Measurements from ENCODE around the gene CDC42EP5.
"Not testable (repeated sequence)": the region's sequence is repeated elsewhere in the genome, so short reads cannot be mapped to it uniquely, and the experiment has no call there.

Gene CDC42EP5

DNA sequence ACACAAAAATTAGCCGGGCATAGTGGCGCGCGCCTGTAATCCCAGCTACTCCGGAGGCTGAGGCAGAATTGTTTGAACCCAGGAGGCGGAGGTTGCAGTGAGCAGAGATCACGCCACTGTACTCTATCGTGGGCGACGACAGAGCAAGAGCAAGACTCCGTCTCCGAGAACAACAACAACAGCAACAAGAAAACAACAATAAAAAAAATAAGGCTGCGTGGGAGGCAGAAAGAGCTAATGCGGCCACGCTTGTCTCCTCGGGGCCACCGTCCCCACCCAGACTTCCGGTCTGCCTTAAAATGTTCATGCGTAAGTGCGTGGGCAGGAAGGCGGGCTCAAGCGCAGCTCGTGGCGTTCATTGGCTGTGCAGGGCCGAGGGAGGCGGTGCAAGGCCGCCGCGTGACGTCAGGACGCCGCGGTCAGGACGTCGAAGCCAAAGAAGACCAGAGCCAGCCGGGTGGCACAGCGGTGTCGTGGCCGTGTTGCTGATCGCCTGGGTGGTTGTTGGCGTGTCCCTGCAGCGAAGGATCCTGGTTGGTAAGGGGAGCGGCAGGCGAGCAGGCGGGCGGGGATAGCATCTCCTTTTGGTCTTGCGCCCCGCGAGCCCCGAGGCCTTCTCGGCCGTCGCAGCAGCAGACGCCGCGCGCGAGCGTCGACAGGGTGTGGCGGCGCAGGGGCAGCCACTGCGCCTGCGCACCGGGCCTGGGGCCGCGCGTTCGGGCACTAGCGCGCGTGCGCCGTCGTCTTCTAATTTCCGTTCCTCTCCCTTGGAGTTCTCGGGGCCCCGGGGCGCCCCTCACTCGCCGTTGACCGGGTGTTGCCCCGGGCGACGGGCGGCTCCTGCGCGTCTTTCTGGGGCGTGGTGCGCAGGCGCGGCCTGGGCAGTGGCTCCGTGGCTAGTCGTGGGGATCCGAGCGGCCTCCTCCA is 24.1 kb downstream of the CDC42EP5 start, which contains the start of gene LENG8:
Gene LENG8, plus strand, starts transcription at position 426 of the 927 bp plus-strand sequence. CDS start 2,146 bp downstream, outside the sequence.
- Histone ChIP-seq H3K27me3 (no peaks in the 10 kb centered on the region), H3K4me1 (peaks cover 35 to 60% (median 41%) of the 10 kb centered on the region in 10 experiments), H3K36me3 (peaks cover 49 to 68% (median 59%) of the 10 kb centered on the region in 11 experiments), H3K4me2 (peak within 1 kb of the TSS; percentile 94 to 99 (median 97)), H3K9ac (peak within 1 kb of the TSS; percentile 92 to 99 (median 95)), H3K4me3 (peak within 1 kb of the TSS; percentile 79 to 94 (median 90)), H4K20me1 (peaks cover 47 to 53% (median 47%) of the 10 kb centered on the region in 11 experiments), H3K9me3 (replicated peaks in 1 of 11) (no peaks in the 10 kb centered on the region), H3K27ac (peak within 1 kb of the TSS; percentile 94 to 99 (median 95))
- TF ChIP-seq Cebpa-rat (IDR thresholded peaks at IDR 0.05), result no peak

DNA sequence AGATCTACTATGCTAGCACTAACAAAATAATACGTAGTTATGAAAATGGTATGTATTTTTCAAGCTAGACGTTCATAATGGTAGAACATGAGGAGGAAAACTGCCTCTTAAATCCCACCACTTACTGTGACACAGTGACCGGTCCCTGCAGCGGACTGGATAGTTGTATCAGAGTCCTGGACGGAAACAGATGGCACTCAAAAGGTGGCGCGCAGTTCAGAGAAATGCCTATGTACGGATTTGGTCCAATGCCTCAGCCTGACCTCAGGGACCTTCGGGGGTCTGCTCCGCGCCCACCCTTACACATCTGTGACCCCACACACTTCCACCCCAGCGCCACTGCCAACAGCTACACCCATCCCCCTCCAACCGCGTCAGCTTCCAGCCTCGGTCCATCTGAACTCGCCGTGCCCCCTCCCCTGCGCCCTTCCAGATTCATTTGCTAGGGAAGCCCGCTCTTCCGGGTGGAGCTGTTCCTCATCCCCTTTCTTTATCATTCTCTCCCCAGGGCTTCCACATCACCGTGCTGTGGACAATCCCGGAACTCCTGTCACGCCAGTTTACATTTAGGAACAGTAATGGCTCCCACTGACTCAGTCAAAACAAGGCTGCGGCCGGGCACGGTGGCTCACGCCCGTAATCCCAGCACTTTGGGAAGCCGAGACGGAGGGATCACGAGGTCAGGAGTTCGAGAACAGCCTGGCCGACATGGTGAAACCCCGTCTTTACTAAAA is 24.9 kb downstream of the CDC42EP5 start:
- H3K4me1 ChIP-seq, result peaks cover 35 to 55% (median 41%) of the 10 kb centered on the region in 10 experiments
- H3K4me3 ChIP-seq, result peak overlapping the region; percentile 79 to 94 (median 90)
- no peaks in the 10 kb centered on the region for H3K27me3 ChIP-seq
- H3K9ac ChIP-seq, result peak overlapping the region; percentile 92 to 99 (median 95)
- H3K4me2 ChIP-seq, result peak overlapping the region; percentile 90 to 99 (median 97)
- peaks cover 38 to 45% (median 39%) of the 10 kb centered on the region in 11 experiments for H4K20me1 ChIP-seq
- H3K9me3 ChIP-seq (replicated peaks in 1 of 11), result no peaks in the 10 kb centered on the region
- H3K36me3 ChIP-seq, result peaks cover 43 to 66% (median 56%) of the 10 kb centered on the region in 11 experiments
- no peak for TF ChIP-seq Cebpa-rat (IDR thresholded peaks at IDR 0.05)
- peak overlapping the region; percentile 94 to 99 (median 95) for H3K27ac ChIP-seq

DNA sequence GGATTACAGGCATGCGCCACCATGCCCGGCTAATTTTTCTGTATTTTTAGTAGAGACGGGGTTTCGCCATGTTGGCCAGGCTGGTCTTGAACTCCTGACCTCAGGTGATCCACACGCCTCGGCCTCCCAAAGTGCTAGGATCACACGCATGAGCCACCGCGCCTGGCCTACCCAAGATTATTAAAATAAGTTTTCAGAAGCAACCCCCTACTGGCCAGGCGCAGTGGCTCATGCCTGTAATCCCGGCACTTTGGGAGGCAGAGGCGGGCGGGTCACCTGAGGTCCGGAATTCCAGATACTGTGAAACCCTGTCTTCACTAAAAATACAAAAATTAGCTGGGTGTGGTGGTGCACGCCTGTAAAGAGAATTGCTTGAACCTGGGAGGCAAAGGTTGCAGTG is 26.7 kb downstream of the CDC42EP5 start:
- H3K4me3 ChIP-seq, result peak overlapping the region in 3 of 10 experiments; percentile 4 to 94 (median 79); a peak in 2 of 20 replicates
- peak overlapping the region; percentile 90 to 99 (median 97); a peak in 20 of 22 replicates for H3K4me2 ChIP-seq
- peaks cover 28 to 38% (median 35%) of the 10 kb centered on the region in 10 experiments for H3K4me1 ChIP-seq
- H3K9ac ChIP-seq, result peak overlapping the region in 9 of 11 experiments; percentile 2 to 99 (median 96); a peak in 8 of 22 replicates
- H3K36me3 ChIP-seq, result peaks cover 31 to 62% (median 47%) of the 10 kb centered on the region in 11 experiments
- H4K20me1 ChIP-seq, result peaks cover 20 to 26% (median 22%) of the 10 kb centered on the region in 11 experiments
- not testable (repeated sequence) for H3K27me3 ChIP-seq; H3K9me3 ChIP-seq (replicated peaks in 1 of 11); H3K27ac ChIP-seq

DNA sequence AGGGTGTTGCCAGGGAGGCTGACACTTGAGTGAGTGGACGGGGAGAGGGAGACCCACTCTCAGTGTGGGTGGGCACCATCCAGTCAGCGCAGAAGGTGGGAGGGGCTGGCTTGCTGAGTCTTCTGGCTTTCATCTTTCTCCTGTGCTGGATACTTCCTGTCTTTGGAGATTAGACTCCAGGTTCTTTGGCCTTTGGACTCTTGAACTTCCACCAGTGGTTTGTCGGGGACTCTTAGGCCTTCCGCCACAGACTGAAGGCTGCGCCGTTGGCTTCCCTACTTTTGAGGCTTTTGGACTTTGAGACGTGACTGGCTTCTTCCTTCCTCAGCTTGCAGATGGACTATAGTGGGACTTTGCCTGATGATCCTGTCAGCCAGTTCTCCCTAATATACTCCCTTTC is 28.4 kb downstream of the CDC42EP5 start:
- no peaks in the 10 kb centered on the region for H3K9me3 ChIP-seq (replicated peaks in 1 of 11)
- no peak for TF ChIP-seq Cebpa-rat (IDR thresholded peaks at IDR 0.05)
- H3K36me3 ChIP-seq, result peaks cover 33 to 67% (median 37%) of the 10 kb centered on the region in 11 experiments
- no peak overlapping the region; a peak in 1 of 22 replicates for H3K9ac ChIP-seq
- no peak overlapping the region for H3K27ac ChIP-seq
- H3K4me1 ChIP-seq, result peaks cover 14 to 28% (median 22%) of the 10 kb centered on the region in 10 experiments
- H4K20me1 ChIP-seq, result peaks cover 4 to 26% (median 9%) of the 10 kb centered on the region in 11 experiments; a peak in 20 of 22 replicates
- no peaks in the 10 kb centered on the region for H3K27me3 ChIP-seq
- no peak overlapping the region for H3K4me3 ChIP-seq
- no peak overlapping the region for H3K4me2 ChIP-seq

DNA sequence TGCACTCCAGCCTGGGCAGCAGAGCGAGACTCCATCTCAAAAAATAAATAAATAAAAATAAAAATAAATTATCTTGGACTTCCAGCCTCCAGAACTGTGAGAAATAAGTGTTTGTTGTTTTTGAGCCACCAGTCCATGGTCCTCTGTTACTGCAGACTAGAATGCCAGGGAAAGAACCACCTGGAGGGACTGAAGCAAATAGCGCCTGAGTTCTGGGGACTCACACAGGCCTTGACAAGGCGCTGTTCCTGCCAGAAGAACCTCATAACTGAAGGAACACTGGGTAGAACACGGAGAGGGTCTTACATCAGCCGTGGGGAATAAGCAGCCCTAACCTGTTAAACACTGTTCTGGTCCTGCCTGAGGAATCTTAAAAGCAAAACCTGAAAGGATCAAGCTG is 32.5 kb downstream of the CDC42EP5 start:
- Histone ChIP-seq H4K20me1 (peaks cover 0 to 54% (median 20%) of the 10 kb centered on the region in 11 experiments; a peak in 16 of 22 replicates), H3K27ac (no peak overlapping the region), H3K4me2 (no peak overlapping the region), H3K27me3 (no peaks in the 10 kb centered on the region), H3K36me3 (peaks cover 25 to 62% (median 31%) of the 10 kb centered on the region in 11 experiments), H3K4me3 (no peak overlapping the region), H3K9me3 (replicated peaks in 1 of 11) (no peaks in the 10 kb centered on the region), H3K9ac (no peak overlapping the region), H3K4me1 (peaks cover 28 to 47% (median 42%) of the 10 kb centered on the region in 10 experiments)
- TF ChIP-seq Cebpa-rat (IDR thresholded peaks at IDR 0.05), result no peak

DNA sequence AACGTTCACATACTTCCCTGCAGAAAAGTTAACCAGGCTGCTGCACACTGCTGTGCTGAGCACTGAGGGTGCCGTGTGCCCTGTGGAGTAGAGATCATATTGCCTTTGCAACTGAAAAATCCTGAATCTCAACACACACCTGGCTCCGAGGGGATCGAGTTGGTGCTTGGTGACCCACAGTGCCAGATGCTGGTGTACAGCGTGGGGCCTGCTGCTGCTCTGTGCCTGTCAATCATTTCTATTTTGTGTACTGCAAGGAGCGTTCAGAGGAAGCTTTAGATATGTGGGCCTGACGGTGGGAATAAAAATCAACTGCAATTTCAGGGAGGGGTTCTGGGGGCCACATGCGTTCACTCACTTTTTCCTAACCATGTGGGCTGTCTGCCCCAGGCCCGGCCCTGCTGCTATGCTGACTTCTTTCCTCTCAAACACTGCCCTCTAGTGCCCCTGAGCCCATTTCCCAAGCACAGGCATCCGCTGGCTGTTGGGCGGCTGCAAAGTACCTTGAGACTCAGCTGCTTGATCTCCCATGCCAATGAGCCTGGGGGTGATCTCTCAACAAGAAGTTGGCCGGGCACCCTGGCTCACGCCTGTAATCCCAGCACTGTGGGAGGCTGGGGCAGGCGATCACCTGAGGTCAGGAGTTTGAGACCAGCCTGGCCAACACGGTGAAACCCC is 33.8 kb downstream of the CDC42EP5 start:
- peak overlapping the region in 10 of 11 experiments; percentile 2 to 60 (median 42); a peak in 17 of 22 replicates for H3K9ac ChIP-seq
- H3K4me3 ChIP-seq, result no peak overlapping the region
- H3K4me2 ChIP-seq, result peak overlapping the region; percentile 61 to 80 (median 75)
- peaks cover 29 to 60% (median 53%) of the 10 kb centered on the region in 10 experiments for H3K4me1 ChIP-seq
- H3K27me3 ChIP-seq, result no peaks in the 10 kb centered on the region
- TF ChIP-seq Cebpa-rat (IDR thresholded peaks at IDR 0.05), result no peak
- peak overlapping the region in 8 of 11 experiments; percentile 15 to 53 (median 26); a peak in 11 of 22 replicates for H3K27ac ChIP-seq
- H3K36me3 ChIP-seq, result peaks cover 11 to 55% (median 23%) of the 10 kb centered on the region in 11 experiments
- H4K20me1 ChIP-seq, result peaks cover 0 to 66% (median 31%) of the 10 kb centered on the region in 11 experiments; a peak in 17 of 22 replicates
- H3K9me3 ChIP-seq (replicated peaks in 1 of 11), result no peaks in the 10 kb centered on the region

DNA sequence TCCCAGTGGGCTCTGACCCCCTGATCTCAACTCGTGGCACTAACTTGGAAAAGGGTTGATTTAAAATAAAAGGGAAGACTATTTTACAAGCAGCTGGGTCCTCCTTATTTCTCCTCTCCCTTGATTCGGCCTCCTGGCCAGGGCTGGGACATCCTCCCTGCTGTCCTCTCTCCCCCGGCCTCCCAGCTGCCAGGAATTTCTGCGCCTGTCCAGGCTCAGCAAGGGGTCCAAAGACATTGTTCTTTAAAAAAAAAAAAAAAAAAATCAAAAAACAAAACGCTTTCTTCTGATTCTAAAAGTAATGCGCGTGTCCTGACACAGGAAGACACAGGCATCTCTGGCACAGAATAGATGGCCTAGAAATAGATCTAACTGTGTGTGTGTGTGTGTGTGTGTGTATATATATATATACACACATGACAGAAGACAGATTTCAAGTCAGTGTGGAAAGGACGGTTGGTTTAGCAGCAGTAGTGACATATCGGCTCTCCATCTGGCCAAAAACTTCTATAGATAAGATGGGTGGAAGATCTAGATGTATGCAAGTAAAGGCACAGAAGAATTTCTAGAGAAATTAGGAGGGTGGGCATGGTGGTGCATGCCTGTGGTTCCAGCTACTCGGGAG is 36.4 kb downstream of the CDC42EP5 start:
- Histone ChIP-seq H3K36me3 (peaks cover 0 to 32% (median 14%) of the 10 kb centered on the region in 11 experiments; a peak in 13 of 22 replicates), H3K4me2 (peak overlapping the region in 9 of 11 experiments; percentile 24 to 78 (median 41); a peak in 16 of 22 replicates), H3K4me3 (no peak overlapping the region; a peak in 1 of 20 replicates), H3K9me3 (replicated peaks in 1 of 11) (no peaks in the 10 kb centered on the region), H3K4me1 (peaks cover 29 to 61% (median 53%) of the 10 kb centered on the region in 10 experiments), H3K27ac (peak overlapping the region in 6 of 11 experiments; percentile 4 to 62 (median 24); a peak in 7 of 22 replicates), H3K9ac (peak overlapping the region in 9 of 11 experiments; percentile 18 to 71 (median 45); a peak in 15 of 22 replicates), H3K27me3 (no peaks in the 10 kb centered on the region), H4K20me1 (peaks cover 3 to 78% (median 39%) of the 10 kb centered on the region in 11 experiments; a peak in 18 of 22 replicates)
- TF ChIP-seq Cebpa-rat (IDR thresholded peaks at IDR 0.05), result no peak

Data from BLaER1 treated with 17β-estradiol and CSF1 and Interleukin-3, amounts not matched to agents 10 nM and 100 nM (cell line).